Neural cell (in vitro differentiated cells): ENCODE measurements around the gene MIEF1.
A peak's percentile ranks its signal among the peaks of the same experiment; 100 is the strongest.

Source experiments
- CTCF ChIP-seq: fragments of 450-650 bp; IDR thresholded peaks from 2 replicates; pipeline ENCODE4 v1.5.1; 2014; ENCODE audit warnings: antibody characterized with exemption, mild to moderate bottlenecking, moderate library complexity; ENCODE audit not compliant: poor library complexity, severe bottlenecking
- EP300 ChIP-seq: fragments of 450-650 bp; conservative IDR thresholded peaks from 2 replicates; pipeline ENCODE4 v1.6.1; 2014; ENCODE audit warnings: antibody characterized with exemption, mild to moderate bottlenecking, moderate library complexity; ENCODE audit not compliant: poor library complexity, severe bottlenecking
- EZH2 ChIP-seq: fragments of 200-600, 300-800 bp; shearing (Covaris generic), sonication (generic); IDR thresholded peaks from 2 replicates; pipeline ENCODE4 v1.6.1; 2014; ENCODE audit warnings: antibody characterized with exemption, low read length, borderline replicate concordance, mild to moderate bottlenecking; ENCODE audit not compliant: insufficient read depth, poor library complexity, severe bottlenecking
- MXI1 ChIP-seq: fragments of 450-650 bp; conservative IDR thresholded peaks from 2 replicates; pipeline ENCODE4 v1.6.1; 2014; ENCODE audit warnings: antibody characterized with exemption, mild to moderate bottlenecking; ENCODE audit not compliant: poor library complexity, severe bottlenecking

- TF ChIP-seq EP300, result no peak
- TF ChIP-seq EZH2, result no peak
- TF ChIP-seq CTCF, result no peak
- peak; percentile 41 for TF ChIP-seq MXI1
These were observed 44.3 kb upstream of the MIEF1 start for GRCh38 chr22:39457556-39458443.
